Activated naive CD4-positive, alpha-beta T cell treated with anti-CD3 and anti-CD28 coated beads, Interleukin-2, amount 10 ng/mL, durations not matched to agents 7 days and 5 days (primary cell): ENCODE results near the gene CEL.

Experiments used
- CTCF ChIA-PET: fragments of 350-600 bp; sonication (Branson Sonifier 250); formaldehyde crosslinking; loops from one replicate; lab custom pipeline; 2021; ENCODE audit warnings: antibody characterized with exemption; lab: Charles Lee
- DNase-seq: peaks from one replicate; pipeline ENCODE4 v3.0.0-alpha.2; 2020
- H3K27ac Mint-ChIP-seq: one replicate; pipeline ENCODE4 v1.8.0; 2021; ENCODE audit warnings: mild to moderate bottlenecking, moderate library complexity, mixed read lengths
- H3K27me3 Mint-ChIP-seq: one replicate; pipeline ENCODE4 v1.8.0; 2021; ENCODE audit warnings: mild to moderate bottlenecking, mixed read lengths
- H3K36me3 Mint-ChIP-seq: one replicate; pipeline ENCODE4 v1.8.0; 2021; ENCODE audit warnings: mixed read lengths
- H3K4me1 Mint-ChIP-seq: one replicate; pipeline ENCODE4 v1.8.0; 2021; ENCODE audit warnings: mixed read lengths
- H3K4me3 Mint-ChIP-seq: one replicate; pipeline ENCODE4 v1.8.0; 2021; ENCODE audit warnings: mild to moderate bottlenecking, moderate library complexity, mixed read lengths
- H3K9me3 Mint-ChIP-seq: one replicate; pipeline ENCODE4 v1.8.0; 2021; ENCODE audit warnings: mixed read lengths

Gene CEL

DNA sequence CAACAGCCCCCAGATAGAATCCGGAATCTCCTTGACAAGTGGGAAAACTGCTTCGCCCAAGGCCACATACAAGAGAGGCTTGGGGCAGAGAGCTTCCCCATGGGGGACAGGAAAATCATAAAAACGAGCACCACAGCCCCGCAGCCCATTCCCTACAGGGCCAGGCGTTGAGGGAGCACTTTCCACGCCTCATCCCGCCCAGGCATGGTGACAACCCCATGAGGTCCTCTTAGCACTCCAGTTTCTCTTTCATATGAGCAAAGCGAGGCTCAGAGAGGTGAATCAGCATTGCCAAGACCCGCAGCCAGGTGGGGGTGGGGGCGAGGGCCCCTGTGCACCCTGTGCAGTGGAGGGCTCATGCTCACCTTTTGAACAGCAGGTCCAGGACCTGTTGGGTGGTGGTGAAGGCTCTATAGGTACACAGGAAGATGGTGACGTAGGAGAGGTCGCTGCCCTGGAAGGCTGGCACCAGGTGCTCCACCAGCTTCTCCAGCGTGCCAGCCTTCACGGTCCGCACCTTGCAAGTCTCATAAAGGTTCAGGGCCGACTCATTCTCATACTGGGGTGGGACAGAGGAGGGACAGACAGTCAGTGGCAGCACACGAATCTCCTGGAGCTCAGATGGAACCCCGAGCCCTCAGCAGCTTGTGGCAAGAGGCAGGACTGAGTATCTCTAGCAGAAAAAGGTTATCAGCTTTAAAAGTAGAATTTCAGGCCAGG is 48.3 kb downstream of the CEL start:
- no peaks in the 10 kb centered on the region for H3K27me3 Mint-ChIP-seq
- no peak overlapping the region for H3K4me3 Mint-ChIP-seq
- peak overlapping the region; percentile 42 for H3K27ac Mint-ChIP-seq
- CTCF ChIA-PET, result interaction anchor here (1.0 to 23.0 kb wide), 4 partner anchors 8 to 62 kb away, joined by 3 to 357 read pairs (median 4); no protein-coding TSS in a partner anchor
- peaks cover 30% of the 10 kb centered on the region for H3K36me3 Mint-ChIP-seq
- DNase-seq, result no peak
- H3K9me3 Mint-ChIP-seq, result no peaks in the 10 kb centered on the region
- H3K4me1 Mint-ChIP-seq, result peaks cover 35% of the 10 kb centered on the region

DNA sequence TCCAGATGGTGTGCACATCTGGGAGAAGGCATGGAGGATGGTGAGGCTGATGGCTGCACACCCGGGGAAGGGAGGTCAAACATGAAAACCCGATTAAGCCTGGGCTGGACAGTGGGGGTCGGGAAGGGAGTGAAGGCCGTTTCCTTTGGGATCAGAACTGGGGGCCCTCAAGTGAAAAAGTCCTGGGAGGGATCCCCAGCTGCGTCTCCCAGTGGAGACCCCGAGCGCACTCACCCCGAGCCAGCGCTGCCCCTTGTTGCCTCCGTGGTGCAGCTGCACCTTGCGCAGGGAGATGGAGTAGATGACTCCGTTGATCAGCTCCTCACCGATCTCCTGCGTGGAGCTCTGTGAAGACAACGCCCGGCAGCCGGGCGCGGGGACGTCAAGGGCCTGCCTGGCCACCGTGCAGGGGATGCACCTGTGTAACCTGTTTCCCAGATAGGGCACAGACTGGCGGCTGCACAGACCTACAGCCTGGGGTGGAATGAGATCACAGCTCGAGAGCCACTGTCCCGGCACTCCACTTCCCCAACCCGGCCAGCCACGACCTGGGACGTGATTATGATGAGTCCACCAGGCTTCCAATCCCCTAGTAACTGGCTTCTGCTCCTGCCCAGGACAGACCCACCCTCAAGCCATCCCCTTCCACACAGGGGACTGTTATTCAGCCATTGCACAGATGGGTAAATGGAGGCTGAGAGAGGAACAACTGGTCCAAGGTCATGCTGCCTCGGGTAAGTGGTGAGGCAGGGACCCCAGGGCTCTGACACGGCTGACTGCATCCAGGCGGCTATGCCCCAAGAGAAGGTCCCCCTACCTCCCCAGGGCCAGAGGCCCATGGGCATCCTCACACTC is 50.3 kb downstream of the CEL start:
- no peak overlapping the region for H3K27ac Mint-ChIP-seq
- peaks cover 26% of the 10 kb centered on the region for H3K36me3 Mint-ChIP-seq
- CTCF ChIA-PET, result interaction anchor here (0.6 to 23.0 kb wide), 4 partner anchors 9 to 556 kb away, joined by 3 to 357 read pairs (median 14); no protein-coding TSS in a partner anchor
- peaks cover 44% of the 10 kb centered on the region for H3K4me1 Mint-ChIP-seq
- H3K27me3 Mint-ChIP-seq, result no peaks in the 10 kb centered on the region
- no peaks in the 10 kb centered on the region for H3K9me3 Mint-ChIP-seq
- DNase-seq, result no peak
- H3K4me3 Mint-ChIP-seq, result no peak overlapping the region

DNA sequence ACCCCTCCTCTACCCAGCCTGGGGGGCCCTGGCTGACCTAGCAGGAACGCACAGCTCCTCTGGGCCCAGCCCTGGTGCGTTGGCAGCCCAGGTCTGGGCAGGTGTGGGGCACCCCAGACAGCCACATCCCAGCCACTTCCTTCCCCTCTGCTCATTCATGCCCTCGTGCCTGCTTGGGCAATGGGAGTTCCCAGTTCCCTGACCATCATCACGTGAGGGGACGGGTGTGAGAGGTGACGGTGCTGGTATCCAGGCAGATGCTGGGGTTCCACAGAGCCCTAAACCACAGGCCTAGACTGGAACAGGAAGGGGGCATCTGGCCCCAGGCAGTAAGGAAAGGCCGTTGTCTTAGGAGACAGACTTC is 50.9 kb downstream of the CEL start:
- CTCF ChIA-PET, result interaction anchor here (1.1 to 23.0 kb wide), 4 partner anchors 9 to 91 kb away, joined by 3 to 357 read pairs (median 14); no protein-coding TSS in a partner anchor
- Mint-ChIP-seq H3K4me1 (peaks cover 50% of the 10 kb centered on the region), H3K9me3 (no peaks in the 10 kb centered on the region), H3K27ac (peak overlapping the region; percentile 14), H3K36me3 (peaks cover 24% of the 10 kb centered on the region), H3K27me3 (no peaks in the 10 kb centered on the region), H3K4me3 (no peak overlapping the region)
- no peak for DNase-seq

DNA sequence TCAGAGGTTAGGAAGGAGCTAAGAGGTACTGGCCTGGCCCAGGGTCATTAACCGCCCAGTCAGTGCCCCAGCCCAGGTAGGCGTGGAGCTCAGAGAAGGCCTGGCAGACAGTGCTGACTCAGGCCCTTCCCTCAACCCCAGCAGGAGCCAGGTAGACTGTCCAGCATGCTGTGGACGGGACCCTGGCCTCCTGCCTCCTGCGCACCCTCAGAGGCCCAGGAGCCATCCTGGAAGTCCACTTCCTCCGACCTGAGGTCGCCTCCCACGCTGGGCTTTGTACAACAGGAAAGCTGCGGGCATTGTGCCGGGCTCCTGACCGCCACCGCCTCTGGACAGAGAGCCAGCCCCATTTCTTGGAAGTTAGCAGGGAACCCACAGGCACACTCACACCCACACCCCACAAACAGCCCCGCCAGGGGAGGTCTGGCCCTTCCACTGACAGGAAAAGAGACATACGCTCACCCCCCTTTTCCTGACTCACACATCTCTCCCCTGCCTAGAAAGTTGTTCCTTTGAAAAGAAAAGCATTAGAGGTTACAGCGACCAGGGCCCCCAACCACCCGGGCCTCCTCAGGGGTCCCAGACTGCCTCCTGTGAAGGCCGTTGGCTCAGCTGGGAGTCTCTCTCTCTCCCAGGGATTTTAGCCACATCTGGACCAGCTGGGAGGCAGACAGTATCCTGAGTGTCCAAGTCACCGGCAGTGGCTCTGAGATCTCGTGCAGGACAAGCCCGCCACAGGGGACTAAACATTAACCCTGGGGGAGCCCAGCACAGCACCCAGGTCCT is 51.6 kb downstream of the CEL start:
- Mint-ChIP-seq H3K4me3 (no peak overlapping the region), H3K4me1 (peaks cover 55% of the 10 kb centered on the region)

DNA sequence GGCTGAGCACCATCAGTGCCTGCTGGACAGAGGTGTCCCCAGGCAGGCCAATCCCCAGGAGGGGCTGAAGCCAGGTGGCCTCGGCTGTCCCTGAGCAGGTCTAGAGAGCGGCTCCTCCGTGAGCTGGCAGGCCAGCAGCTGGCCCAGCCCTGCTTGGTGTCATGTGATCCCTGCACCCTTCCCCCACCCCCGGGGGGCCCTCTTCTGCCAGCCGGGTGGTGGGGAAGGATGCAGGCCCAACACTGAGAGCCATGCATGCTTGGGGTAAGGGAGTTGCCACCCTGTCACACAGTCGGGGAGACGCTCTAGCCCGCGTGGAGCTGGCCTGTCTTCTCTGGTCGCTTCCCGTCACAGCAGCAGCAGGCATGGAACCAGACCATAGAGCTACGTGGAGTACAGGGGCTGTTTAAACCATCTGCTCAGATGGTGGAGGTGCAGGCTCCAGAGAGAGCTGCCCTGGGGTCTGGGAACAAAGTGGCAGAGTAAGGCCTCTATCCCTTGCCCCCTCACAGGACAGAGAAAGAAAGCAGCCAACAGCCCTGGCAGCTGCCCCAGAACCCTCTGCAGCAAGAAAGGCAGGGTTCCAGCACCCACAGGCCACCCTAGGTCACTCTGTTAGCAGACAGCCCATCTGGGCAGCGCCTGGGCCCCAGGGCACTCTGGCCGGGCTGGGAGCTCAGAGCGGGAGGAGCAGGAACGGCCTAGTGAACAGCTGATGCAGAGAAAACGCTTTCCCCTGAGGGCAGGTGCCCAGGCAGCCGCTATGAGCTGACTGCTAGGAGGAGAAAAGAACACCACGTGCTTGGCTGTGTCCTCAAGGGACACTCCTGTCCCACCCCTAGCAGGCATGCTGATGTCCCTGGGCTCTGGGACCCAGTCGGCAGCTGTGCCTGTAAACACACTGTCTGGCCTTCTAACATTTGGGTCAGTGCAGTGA is 52.4 kb downstream of the CEL start:
- no peaks in the 10 kb centered on the region for H3K9me3 Mint-ChIP-seq
- H3K27ac Mint-ChIP-seq, result peak overlapping the region; percentile 42
- DNase-seq, result no peak
- no peaks in the 10 kb centered on the region for H3K27me3 Mint-ChIP-seq
- peaks cover 13% of the 10 kb centered on the region for H3K36me3 Mint-ChIP-seq
- no peak overlapping the region for H3K4me3 Mint-ChIP-seq
- CTCF ChIA-PET, result interaction anchor here (0.6 to 23.0 kb wide), 4 partner anchors 11 to 92 kb away, joined by 3 to 357 read pairs (median 14); no protein-coding TSS in a partner anchor
- peaks cover 62% of the 10 kb centered on the region for H3K4me1 Mint-ChIP-seq

More for the DNA sequence above, 51.6 kb downstream of the CEL start:
- H3K9me3 Mint-ChIP-seq, result no peaks in the 10 kb centered on the region
- H3K36me3 Mint-ChIP-seq, result peaks cover 18% of the 10 kb centered on the region
- peak overlapping the region; percentile 60 for H3K27ac Mint-ChIP-seq
- CTCF ChIA-PET, result interaction anchor here (1.1 to 23.0 kb wide), 4 partner anchors 10 to 91 kb away, joined by 3 to 357 read pairs (median 14); no protein-coding TSS in a partner anchor
- no peak for DNase-seq
- no peaks in the 10 kb centered on the region for H3K27me3 Mint-ChIP-seq

DNA sequence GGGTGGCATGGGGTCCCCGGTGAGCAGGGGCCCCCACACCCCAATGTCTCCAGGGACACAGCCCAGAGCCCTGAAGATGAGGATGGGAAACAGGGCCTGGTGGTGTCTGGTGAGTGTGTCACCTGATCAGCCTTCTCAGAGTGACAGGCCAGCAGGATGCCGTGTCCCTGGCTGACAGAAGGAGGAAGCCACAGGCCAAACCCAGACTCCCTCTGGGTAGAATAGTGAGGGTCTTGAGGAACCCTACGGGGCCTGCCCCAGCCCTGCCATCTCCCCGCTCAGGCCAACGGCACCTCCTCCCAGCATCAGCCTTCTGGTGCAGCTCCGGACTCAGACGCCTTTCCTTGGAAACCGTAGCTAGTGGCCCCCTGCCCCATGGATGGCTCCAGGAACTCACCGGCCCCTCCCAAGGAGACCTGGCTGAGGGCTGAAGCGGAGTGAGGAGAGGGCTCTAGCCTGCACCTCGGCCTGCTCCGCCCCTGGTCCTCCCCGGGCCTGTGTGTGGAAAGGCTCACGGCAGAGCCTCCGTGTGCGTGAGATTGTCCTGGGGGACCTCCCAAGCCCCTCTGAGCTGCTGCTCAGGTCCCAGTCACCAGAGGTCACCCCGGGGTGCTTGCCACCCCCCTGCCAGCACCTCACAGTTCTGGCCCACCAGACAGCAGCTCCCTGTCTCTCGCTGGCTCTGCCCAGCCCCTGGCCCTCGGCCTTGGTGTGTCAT is 53.3 kb downstream of the CEL start:
- H3K4me3 Mint-ChIP-seq, result no peak overlapping the region
- H3K27me3 Mint-ChIP-seq, result no peaks in the 10 kb centered on the region
- CTCF ChIA-PET, result interaction anchor here (0.7 to 23.0 kb wide), 6 partner anchors 12 to 93 kb away, joined by 3 to 357 read pairs (median 4); no protein-coding TSS in a partner anchor
- H3K4me1 Mint-ChIP-seq, result peaks cover 69% of the 10 kb centered on the region
- peaks cover 6% of the 10 kb centered on the region for H3K36me3 Mint-ChIP-seq
- H3K27ac Mint-ChIP-seq, result peak overlapping the region; percentile 77
- no peaks in the 10 kb centered on the region for H3K9me3 Mint-ChIP-seq
- DNase-seq, result no peak

DNA sequence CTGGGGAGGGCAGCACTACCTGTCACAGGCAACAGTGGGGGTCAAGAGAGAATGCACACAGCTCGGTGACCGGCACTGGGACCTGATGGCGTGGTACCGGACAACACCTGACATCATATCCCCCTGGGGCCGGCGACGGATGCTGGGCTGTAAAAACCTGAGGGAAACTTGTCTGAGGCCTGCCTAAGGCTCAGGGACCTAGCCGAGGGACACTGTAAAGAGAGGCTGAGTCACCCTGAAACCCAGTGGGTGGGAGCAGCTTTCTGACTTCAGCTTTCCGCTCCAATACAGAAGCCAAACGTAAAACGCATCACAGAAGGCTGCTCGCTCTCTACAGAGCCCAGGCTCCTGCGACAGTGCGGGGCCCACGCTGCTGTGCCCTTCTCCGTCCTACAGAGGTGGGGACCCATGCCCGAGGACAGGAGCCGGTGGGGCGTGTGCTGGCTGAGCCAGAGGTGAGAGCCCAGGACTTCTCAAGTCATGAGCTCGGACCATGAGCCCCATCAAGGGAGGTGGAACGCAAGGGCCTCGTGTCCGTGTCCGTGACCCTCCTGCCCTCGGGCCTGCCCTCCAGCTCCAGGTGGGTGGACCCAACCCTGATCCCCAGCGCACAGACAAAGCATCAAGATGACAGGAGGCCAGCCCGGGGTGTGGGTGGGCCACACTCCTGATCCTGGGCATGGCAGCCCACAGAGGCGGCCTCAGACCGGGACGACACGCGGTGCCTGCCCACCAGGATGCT is 54.0 kb downstream of the CEL start:
- peak overlapping the region; percentile 77 for H3K27ac Mint-ChIP-seq
- H3K27me3 Mint-ChIP-seq, result no peaks in the 10 kb centered on the region
- peaks cover 3% of the 10 kb centered on the region for H3K36me3 Mint-ChIP-seq
- CTCF ChIA-PET, result interaction anchor here (0.7 to 23.0 kb wide), 6 partner anchors 13 to 94 kb away, joined by 3 to 357 read pairs (median 4); no protein-coding TSS in a partner anchor
- no peaks in the 10 kb centered on the region for H3K9me3 Mint-ChIP-seq
- peak; percentile 54 for DNase-seq
- H3K4me3 Mint-ChIP-seq, result no peak overlapping the region
- H3K4me1 Mint-ChIP-seq, result peaks cover 74% of the 10 kb centered on the region

DNA sequence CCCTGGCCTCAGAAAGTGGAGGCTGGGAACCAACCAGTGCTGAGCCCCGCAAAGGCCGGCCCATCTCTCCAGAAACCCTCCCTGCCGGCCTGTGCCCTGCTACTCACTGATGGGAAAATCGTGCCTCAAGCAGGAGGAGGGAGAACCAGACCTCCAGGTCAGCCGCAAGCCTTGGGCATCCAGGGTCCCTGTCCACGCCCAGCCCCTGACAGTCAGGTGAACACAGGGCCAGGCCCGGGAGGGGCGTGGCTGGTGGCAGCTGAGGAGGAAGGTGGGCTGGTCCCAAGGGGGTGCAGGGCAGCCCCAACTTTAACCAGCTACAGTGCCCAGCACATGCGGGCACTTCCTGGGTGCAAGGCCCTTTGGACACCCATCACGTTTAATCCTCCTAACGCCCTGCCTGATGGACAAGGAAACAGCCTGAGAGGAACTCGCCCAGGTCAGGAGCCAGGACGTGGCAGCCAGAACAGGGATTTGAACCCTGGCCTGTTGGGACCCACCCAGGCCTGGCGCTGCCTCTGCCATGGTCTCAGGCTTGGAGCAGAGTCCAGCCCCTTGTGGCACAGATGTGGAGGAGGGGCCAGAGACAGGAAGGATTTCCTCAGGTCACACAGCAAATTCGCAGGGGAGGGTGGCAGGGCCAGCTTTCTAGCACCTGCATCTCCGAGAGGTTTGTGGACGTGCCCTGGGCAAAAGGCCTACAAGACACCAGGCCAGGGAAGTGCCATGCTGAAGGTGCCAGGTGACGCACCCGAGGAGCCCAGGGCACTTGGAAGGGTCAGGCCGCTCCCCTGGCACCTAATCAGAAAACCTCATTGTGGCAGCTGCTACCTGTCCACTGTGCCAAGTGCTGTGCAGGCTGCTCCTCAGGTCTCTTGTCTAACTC is 54.8 kb downstream of the CEL start:
- H3K4me3 Mint-ChIP-seq, result no peak overlapping the region
- H3K36me3 Mint-ChIP-seq, result peaks cover 4% of the 10 kb centered on the region
- H3K4me1 Mint-ChIP-seq, result peaks cover 78% of the 10 kb centered on the region
- CTCF ChIA-PET, result interaction anchor here (1.0 to 23.0 kb wide), 5 partner anchors 13 to 30 kb away, joined by 3 to 357 read pairs (median 4); no protein-coding TSS in a partner anchor
- H3K27me3 Mint-ChIP-seq, result no peaks in the 10 kb centered on the region
- no peaks in the 10 kb centered on the region for H3K9me3 Mint-ChIP-seq
- no peak for DNase-seq
- H3K27ac Mint-ChIP-seq, result peak overlapping the region; percentile 68

DNA sequence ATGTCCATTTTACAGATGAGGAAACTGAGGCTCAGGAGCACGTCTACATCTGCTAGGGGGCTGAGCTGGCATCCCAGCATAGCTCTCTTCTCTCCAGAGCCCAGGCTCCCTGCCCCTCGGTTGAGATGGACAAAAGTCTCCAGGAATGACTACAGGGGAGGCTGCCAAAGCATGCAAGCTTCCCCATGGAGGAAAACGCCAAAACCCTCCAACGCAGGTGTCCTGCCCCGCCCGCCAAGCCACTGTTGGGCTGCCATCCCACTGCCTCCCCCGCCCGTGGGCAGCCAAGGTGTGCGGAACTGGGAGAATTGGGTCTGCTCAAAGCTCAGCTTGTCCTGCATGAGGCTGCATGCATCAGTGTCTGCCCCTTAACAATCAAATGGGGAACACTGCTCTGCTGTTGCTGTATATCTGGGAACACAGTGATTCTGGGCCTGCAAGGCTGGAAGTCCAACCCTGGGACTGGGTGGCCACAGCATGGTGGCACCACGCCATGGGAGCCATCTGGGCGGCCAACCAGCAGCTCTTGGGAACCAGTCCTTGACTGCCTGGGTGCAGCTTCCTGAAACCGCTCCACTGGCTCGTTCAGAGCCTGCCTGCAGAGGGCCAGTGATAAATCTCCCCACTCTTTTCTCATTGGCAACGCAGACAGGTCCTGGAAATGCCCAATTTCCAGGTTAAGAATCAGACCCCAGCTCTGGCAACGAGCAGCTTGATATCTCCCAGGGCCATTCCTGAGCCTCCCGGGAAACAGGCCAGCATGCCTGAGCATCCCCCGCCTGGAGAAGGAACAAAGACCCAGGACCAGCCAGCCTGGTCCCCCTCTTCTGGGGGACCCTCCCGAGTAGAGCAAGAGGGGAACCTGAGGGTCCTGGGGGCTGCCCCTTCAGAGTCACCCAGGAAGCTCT is 55.7 kb downstream of the CEL start:
- Mint-ChIP-seq H3K27me3 (no peaks in the 10 kb centered on the region), H3K36me3 (peaks cover 3% of the 10 kb centered on the region), H3K4me3 (no peak overlapping the region), H3K27ac (no peak overlapping the region), H3K9me3 (no peaks in the 10 kb centered on the region), H3K4me1 (peaks cover 82% of the 10 kb centered on the region)
- CTCF ChIA-PET, result interaction anchor here (1.0 to 23.0 kb wide), 6 partner anchors 9 to 29 kb away, joined by 3 to 357 read pairs (median 4); no protein-coding TSS in a partner anchor
- no peak for DNase-seq

DNA sequence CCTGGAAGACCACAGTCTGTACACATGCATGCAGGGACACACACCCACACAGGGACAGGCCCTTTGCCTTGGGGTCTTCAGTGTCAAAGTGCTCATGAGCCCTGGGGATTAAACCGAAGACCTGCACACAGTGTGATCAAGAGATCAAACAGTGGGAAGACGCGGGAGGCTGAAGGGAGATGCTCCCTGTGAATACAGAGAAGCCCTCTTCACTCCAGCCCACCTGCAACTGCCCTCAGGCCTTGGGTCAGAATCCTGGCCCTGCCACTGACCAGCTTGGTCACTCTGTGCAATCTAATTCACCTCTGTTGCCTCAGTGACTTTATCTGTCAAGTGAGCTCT is 56.4 kb downstream of the CEL start:
- DNase-seq, result no peak
- CTCF ChIA-PET, result interaction anchor here (1.0 to 23.0 kb wide), 4 partner anchors 10 to 29 kb away, joined by 3 to 357 read pairs (median 4); no protein-coding TSS in a partner anchor
- no peaks in the 10 kb centered on the region for H3K9me3 Mint-ChIP-seq
- peaks cover 3% of the 10 kb centered on the region for H3K36me3 Mint-ChIP-seq
- no peak overlapping the region for H3K4me3 Mint-ChIP-seq
- H3K27me3 Mint-ChIP-seq, result no peaks in the 10 kb centered on the region
- peaks cover 80% of the 10 kb centered on the region for H3K4me1 Mint-ChIP-seq
- no peak overlapping the region for H3K27ac Mint-ChIP-seq
